ENCODE results near the gene PRDX3. TPM values are rescaled to one million over a fixed set of nuclear protein-coding genes. Genes with fewer than 3 reads are reported as not detected.

PRDX3 gene
- total and polyA plus RNA-seq, 7 donors, result 133 to 267 (median 172) TPM

DNA sequence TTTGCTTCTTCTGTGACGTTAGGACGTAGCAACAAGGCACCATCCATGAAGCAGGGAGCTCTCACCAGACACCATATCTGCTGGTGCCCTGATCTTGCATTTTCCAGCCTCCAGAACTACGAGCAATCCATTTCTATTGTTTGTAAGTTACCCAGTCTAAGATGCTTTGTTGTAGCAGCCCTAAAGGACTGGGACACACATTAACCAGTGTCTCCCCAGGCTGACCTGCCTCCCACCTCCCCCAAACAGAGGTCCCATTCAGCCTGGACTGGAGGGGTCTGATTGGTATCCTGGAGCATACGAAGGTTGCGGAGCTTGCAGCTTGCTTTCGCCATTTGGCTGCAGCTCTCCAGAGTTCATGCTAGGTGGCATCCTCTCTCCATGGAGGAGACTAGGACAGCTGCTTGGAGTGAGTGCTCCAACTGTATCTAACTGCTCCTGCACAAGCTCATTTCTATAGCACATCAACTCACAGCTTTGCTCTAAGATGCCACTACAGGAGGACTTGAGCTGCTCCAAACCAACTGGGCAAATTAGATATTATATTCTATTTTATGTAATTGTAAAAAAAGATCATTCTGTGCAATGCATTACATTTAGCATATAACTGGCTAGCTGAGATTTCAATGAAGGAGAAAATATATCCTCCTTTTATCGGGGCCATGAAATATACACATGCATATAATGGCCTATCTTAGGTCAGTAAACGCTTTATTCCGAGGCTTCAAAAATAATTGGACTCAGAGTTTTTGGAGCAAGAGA, 20.8 kb upstream of the PRDX3 start:
- intact Hi-C loops (cut with DNase I), result loop anchor here (1.0 kb wide), 2 partner anchors 218 to 246 kb away; no protein-coding TSS in a partner anchor
- 41 to 60% methylated on average over 9 of the region's 9 CpGs for WGBS, 2 donors
- Histone ChIP-seq H3K9me3 (no peaks in the 10 kb centered on the region), H3K27me3 (no peaks in the 10 kb centered on the region), H3K4me3 (no peak overlapping the region), H3K36me3 (no peaks in the 10 kb centered on the region), H3K27ac (no peak overlapping the region), H3K4me1 (peaks cover 0 to 3% (median 0%) of the 10 kb centered on the region in 4 donors)
- peak; percentile 88 for DNase-seq
- TF ChIP-seq POLR2AphosphoS5 (IDR thresholded peaks at IDR 0.05) (no peak), EP300 (IDR thresholded peaks at IDR 0.05) (no peak), POLR2A (IDR thresholded peaks at IDR 0.05) (no peak), CTCF (IDR thresholded peaks at IDR 0.05) (peak; percentile 68 to 83 (median 78))

- no peaks in the 10 kb centered on the region for H3K9me3 ChIP-seq
- H3K27ac ChIP-seq, result no peak overlapping the region
- DNase-seq, result peak; percentile 57
- no peaks in the 10 kb centered on the region for H3K27me3 ChIP-seq
- H3K36me3 ChIP-seq, result no peaks in the 10 kb centered on the region
- TF ChIP-seq CTCF (IDR thresholded peaks at IDR 0.05), result peak in 1 of 4 experiments; percentile 18
- TF ChIP-seq POLR2A (IDR thresholded peaks at IDR 0.05), result no peak
- intact Hi-C loops (cut with DNase I), result no loop called here
- no peak overlapping the region for H3K4me3 ChIP-seq
- 29 to 52% methylated on average over 7 of the region's 7 CpGs for WGBS, 2 donors
- peaks cover 0 to 3% (median 0%) of the 10 kb centered on the region in 4 donors for H3K4me1 ChIP-seq
Measured at GRCh38 chr10:119198438-119198837, 19.8 kb upstream of the PRDX3 start.

GRCh38 chr10:119197921-119198320, 19.3 kb upstream of the PRDX3 start:
- Histone ChIP-seq H3K36me3 (no peaks in the 10 kb centered on the region), H3K27me3 (no peaks in the 10 kb centered on the region), H3K9me3 (no peaks in the 10 kb centered on the region), H3K4me1 (peaks cover 0 to 3% (median 0%) of the 10 kb centered on the region in 4 donors), H3K4me3 (no peak overlapping the region), H3K27ac (no peak overlapping the region)
- 72 to 75% methylated on average over 4 of the region's 4 CpGs for WGBS, 2 donors
- intact Hi-C loops (cut with DNase I), result no loop called here
- no peak for TF ChIP-seq POLR2AphosphoS5 (IDR thresholded peaks at IDR 0.05)
- no peak for TF ChIP-seq EP300 (IDR thresholded peaks at IDR 0.05)
- no peak for TF ChIP-seq POLR2A (IDR thresholded peaks at IDR 0.05)
- TF ChIP-seq CTCF (IDR thresholded peaks at IDR 0.05), result no peak
- DNase-seq, result no peak

DNA sequence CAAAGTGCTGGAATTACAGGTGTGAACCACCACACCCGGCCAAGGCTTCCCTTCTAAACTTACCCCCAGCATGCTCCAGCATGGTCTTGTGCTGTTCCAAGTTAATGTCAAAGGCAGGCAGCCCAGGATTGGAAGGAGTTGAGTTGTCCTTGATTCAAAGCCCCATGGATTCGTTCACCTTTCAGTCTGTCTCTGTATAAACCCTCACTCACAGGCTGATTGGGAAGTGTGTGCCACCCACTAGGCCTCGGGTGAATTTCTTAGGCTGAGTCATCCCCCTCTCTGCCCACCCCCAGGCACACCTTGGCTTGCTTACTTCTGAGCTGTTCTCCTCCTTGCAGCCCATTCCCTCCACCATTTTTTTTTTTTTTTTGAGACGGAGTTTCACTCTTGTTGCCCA, 13.3 kb upstream of the PRDX3 start:
- Histone ChIP-seq H3K9me3 (no peaks in the 10 kb centered on the region), H3K36me3 (no peaks in the 10 kb centered on the region), H3K4me3 (no peak overlapping the region), H3K4me1 (no peaks in the 10 kb centered on the region), H3K27me3 (no peaks in the 10 kb centered on the region), H3K27ac (no peak overlapping the region)
- WGBS, 2 donors, result 83 to 85% methylated on average over 4 of the region's 4 CpGs
- intact Hi-C loops (cut with DNase I), result no loop called here
- TF ChIP-seq POLR2AphosphoS5 (IDR thresholded peaks at IDR 0.05), result no peak
- TF ChIP-seq CTCF (IDR thresholded peaks at IDR 0.05), result no peak
- no peak for TF ChIP-seq EP300 (IDR thresholded peaks at IDR 0.05)
- TF ChIP-seq POLR2A (IDR thresholded peaks at IDR 0.05), result no peak
- peak; percentile 22 for DNase-seq

Data from sigmoid colon (tissue), 7 donors.